Retinal pigment epithelial cell (primary cell): ENCODE measurements around the gene INPP4B.

Experiments
- DNase-seq: peaks from one replicate; pipeline ENCODE4 v3.0.0-alpha.2; 2010; ENCODE audit warnings: low read depth
- H3K4me3 ChIP-seq: 2 replicates; pipeline ENCODE4 v1.5.1; 2011; ENCODE audit warnings: mild to moderate bottlenecking, low read length, control low read depth, moderate library complexity
- CTCF ChIP-seq: conservative IDR thresholded peaks from 2 replicates; pipeline ENCODE4 v1.5.1; 2011; ENCODE audit warnings: low read depth, low read length, control low read depth, inconsistent platforms

The INPP4B gene

GRCh38 chr4:142419712-142420111 lies 426.4 kb downstream of the INPP4B start:
- no peak for DNase-seq
- TF ChIP-seq CTCF, result no peak
- no peak overlapping the region for H3K4me3 ChIP-seq

- no peak for DNase-seq
- no peak overlapping the region for H3K4me3 ChIP-seq
- TF ChIP-seq CTCF, result no peak
Observed at GRCh38 chr4:142418697-142419096, 427.4 kb downstream of the INPP4B start.

- DNase-seq, result no peak
- no peak for TF ChIP-seq CTCF
- no peak overlapping the region for H3K4me3 ChIP-seq
Observed at GRCh38 chr4:142416711-142417275, 429.3 kb downstream of the INPP4B start.

- no peak for TF ChIP-seq CTCF
- H3K4me3 ChIP-seq, result no peak overlapping the region
- no peak for DNase-seq
Observed at GRCh38 chr4:142416121-142416520, 430.0 kb downstream of the INPP4B start.

GRCh38 chr4:142414366-142414990 lies 431.6 kb downstream of the INPP4B start:
- no peak for TF ChIP-seq CTCF
- no peak for DNase-seq
- no peak overlapping the region for H3K4me3 ChIP-seq

GRCh38 chr4:142413485-142413884 lies 432.6 kb downstream of the INPP4B start:
- DNase-seq, result no peak
- no peak for TF ChIP-seq CTCF
- H3K4me3 ChIP-seq, result no peak overlapping the region

GRCh38 chr4:142411993-142412392 lies 434.1 kb downstream of the INPP4B start:
- no peak for DNase-seq
- TF ChIP-seq CTCF, result no peak
- no peak overlapping the region for H3K4me3 ChIP-seq
